ENCODE results near the gene SCN8A. TPM values are rescaled to one million over a fixed set of nuclear protein-coding genes. Genes with fewer than 3 reads are reported as not detected.

The SCN8A gene
- total and polyA plus RNA-seq, 2 experiments from 2014 or later = 1.1 to 2.6 TPM

DNA sequence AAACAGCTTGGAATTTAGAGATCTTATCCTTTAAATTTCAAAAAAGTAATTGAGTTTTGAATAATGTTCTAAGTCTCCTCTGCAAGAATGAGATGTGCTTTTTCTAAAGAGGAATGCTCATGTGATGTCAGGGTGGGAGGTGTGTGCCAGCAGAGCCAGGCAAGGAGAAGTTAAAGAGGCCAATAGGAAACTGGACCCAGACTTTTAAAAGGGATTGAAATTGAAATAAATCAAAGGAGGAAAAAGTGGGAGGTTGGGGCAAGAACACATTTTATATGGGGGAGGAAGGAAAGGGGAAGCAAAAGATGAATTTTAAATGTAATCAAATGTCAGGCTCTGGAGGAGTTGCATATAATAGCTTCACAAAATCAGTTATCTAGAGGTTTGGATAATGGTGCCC, 131.4 kb downstream of the SCN8A start:
- no peaks in the 10 kb centered on the region for H4K20me1 ChIP-seq (ENCODE audit: insufficient read depth, poor library complexity, severe bottlenecking)

DNA sequence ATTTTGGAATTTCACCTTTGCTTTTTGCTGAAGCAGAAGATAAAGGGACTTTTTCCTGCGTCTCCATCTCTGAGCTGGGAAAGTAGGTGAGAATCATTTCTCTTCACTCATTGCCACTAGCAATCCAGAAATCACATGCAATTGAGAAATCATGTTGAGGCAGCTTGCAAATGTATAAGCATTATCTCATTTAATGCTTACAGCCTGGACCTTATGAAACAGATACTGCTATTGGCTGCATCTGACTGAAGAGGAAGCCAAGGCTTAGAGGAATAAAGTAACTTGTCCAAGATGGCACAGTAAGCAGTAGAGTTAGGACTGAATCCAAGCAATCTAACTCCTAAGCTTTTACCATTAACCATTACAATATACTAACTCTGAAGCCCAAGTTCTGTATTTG, 135.1 kb downstream of the SCN8A start:
- Histone ChIP-seq H3K4me2 (no peak overlapping the region), H3K9me3 (ENCODE audit: low read depth) (no peaks in the 10 kb centered on the region), H3K79me2 (no peaks in the 10 kb centered on the region), H4K20me1 (ENCODE audit: insufficient read depth, poor library complexity, severe bottlenecking) (no peaks in the 10 kb centered on the region), H3K27ac (no peak overlapping the region), H3K27me3 (no peaks in the 10 kb centered on the region), H3K36me3 (replicated peaks; ENCODE audit: insufficient read depth, low read depth) (no peaks in the 10 kb centered on the region), H3K9me2 (replicated peaks; ENCODE audit: insufficient read depth) (no peaks in the 10 kb centered on the region), H3K4me1 (ENCODE audit: insufficient read depth) (no peaks in the 10 kb centered on the region), H3K4me3 (no peak overlapping the region), H2AFZ (no peak overlapping the region)
- DNase-seq (ENCODE audit: low spot score) = no peak
- WGBS (ENCODE audit: low lambda C conversion rate, missing lambda C conversion rate) = 96% methylated on average over 1 of the region's 1 CpG
- TF ChIP-seq EZH2phosphoT487 (IDR thresholded peaks at IDR 0.05; ENCODE audit: low read depth, severe bottlenecking, unreplicated experiment) = no peak
- no peak for TF ChIP-seq EZH2 (IDR thresholded peaks at IDR 0.05; ENCODE audit: borderline replicate concordance)
- TF ChIP-seq, protein P1, sequence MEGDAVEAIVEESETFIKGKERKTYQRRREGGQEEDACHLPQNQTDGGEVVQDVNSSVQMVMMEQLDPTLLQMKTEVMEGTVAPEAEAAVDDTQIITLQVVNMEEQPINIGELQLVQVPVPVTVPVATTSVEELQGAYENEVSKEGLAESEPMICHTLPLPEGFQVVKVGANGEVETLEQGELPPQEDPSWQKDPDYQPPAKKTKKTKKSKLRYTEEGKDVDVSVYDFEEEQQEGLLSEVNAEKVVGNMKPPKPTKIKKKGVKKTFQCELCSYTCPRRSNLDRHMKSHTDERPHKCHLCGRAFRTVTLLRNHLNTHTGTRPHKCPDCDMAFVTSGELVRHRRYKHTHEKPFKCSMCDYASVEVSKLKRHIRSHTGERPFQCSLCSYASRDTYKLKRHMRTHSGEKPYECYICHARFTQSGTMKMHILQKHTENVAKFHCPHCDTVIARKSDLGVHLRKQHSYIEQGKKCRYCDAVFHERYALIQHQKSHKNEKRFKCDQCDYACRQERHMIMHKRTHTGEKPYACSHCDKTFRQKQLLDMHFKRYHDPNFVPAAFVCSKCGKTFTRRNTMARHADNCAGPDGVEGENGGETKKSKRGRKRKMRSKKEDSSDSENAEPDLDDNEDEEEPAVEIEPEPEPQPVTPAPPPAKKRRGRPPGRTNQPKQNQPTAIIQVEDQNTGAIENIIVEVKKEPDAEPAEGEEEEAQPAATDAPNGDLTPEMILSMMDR (IDR thresholded peaks at IDR 0.05; ENCODE audit: poor library complexity) = no peak

More for the DNA sequence above, 131.4 kb downstream of the SCN8A start:
- no peaks in the 10 kb centered on the region for H3K9me2 ChIP-seq (replicated peaks; ENCODE audit: insufficient read depth)
- H3K4me2 ChIP-seq = no peak overlapping the region
- no peaks in the 10 kb centered on the region for H3K9me3 ChIP-seq (ENCODE audit: low read depth)
- no peak overlapping the region for H3K4me3 ChIP-seq
- H3K36me3 ChIP-seq (replicated peaks; ENCODE audit: insufficient read depth, low read depth) = no peaks in the 10 kb centered on the region
- no peaks in the 10 kb centered on the region for H3K4me1 ChIP-seq (ENCODE audit: insufficient read depth)
- DNase-seq (ENCODE audit: low spot score) = no peak
- no peak overlapping the region for H2AFZ ChIP-seq
- no peak for TF ChIP-seq EZH2phosphoT487 (IDR thresholded peaks at IDR 0.05; ENCODE audit: low read depth, severe bottlenecking, unreplicated experiment)
- H3K27ac ChIP-seq = no peak overlapping the region
- H3K79me2 ChIP-seq = no peaks in the 10 kb centered on the region
- no peaks in the 10 kb centered on the region for H3K27me3 ChIP-seq

DNA sequence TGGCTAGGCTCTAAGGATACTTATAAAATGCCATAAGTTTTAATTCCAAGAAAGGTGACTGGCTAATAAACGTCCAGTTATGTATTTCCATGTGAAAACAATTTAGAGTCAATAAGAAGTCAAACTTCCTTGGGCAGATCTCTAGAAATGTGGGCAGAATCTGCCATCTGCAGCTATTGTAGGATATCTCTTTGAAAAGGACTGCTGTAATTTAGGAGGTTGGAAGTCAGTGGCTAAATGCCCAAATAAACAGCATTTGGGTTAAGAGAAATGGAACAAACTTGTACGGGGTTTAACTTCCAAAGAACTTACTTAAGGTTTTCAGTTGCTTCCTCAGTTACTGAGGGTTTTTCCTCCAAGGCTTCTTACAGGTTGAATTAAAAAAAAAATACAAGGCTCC, 135.9 kb downstream of the SCN8A start:
- no peak overlapping the region for H3K27ac ChIP-seq
- no peak overlapping the region for H3K4me3 ChIP-seq
- no peak for TF ChIP-seq EZH2phosphoT487 (IDR thresholded peaks at IDR 0.05; ENCODE audit: low read depth, severe bottlenecking, unreplicated experiment)
- TF ChIP-seq, protein P1 (IDR thresholded peaks at IDR 0.05; ENCODE audit: poor library complexity) = no peak
- no peak for TF ChIP-seq EZH2 (IDR thresholded peaks at IDR 0.05; ENCODE audit: borderline replicate concordance)
- H3K4me2 ChIP-seq = no peak overlapping the region
- no peaks in the 10 kb centered on the region for H3K4me1 ChIP-seq (ENCODE audit: insufficient read depth)
- no peaks in the 10 kb centered on the region for H3K36me3 ChIP-seq (replicated peaks; ENCODE audit: insufficient read depth, low read depth)
- 83% methylated on average over 2 of the region's 2 CpGs for WGBS (ENCODE audit: low lambda C conversion rate, missing lambda C conversion rate)
- H3K9me2 ChIP-seq (replicated peaks; ENCODE audit: insufficient read depth) = no peaks in the 10 kb centered on the region
- no peak overlapping the region for H2AFZ ChIP-seq
- H4K20me1 ChIP-seq (ENCODE audit: insufficient read depth, poor library complexity, severe bottlenecking) = no peaks in the 10 kb centered on the region
- no peaks in the 10 kb centered on the region for H3K9me3 ChIP-seq (ENCODE audit: low read depth)
- H3K27me3 ChIP-seq = no peaks in the 10 kb centered on the region
- DNase-seq (ENCODE audit: low spot score) = no peak
- no peaks in the 10 kb centered on the region for H3K79me2 ChIP-seq

DNA sequence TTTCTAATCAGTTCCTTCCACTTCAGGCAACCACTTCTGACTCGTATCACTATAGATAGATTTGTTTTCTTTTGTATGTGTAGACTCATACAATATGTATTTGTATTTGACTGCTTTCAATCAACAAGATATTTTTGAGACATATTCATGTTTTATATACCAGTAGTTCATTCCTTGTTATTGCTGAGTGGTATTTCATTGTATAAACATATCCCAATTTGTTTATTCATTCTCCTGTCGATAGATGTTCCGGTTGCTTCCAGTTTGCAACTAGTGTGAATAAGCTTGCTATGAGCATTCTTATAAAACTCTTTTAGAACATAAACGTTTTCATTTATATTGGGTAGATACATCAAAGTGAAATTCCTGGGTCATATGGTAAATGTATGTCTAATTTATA, 138.3 kb downstream of the SCN8A start:
- H3K79me2 ChIP-seq = no peaks in the 10 kb centered on the region
- H3K9me2 ChIP-seq (replicated peaks; ENCODE audit: insufficient read depth) = no peaks in the 10 kb centered on the region
- TF ChIP-seq, protein P1 (IDR thresholded peaks at IDR 0.05; ENCODE audit: poor library complexity) = no peak
- TF ChIP-seq EZH2 (IDR thresholded peaks at IDR 0.05; ENCODE audit: borderline replicate concordance) = no peak
- TF ChIP-seq EZH2phosphoT487 (IDR thresholded peaks at IDR 0.05; ENCODE audit: low read depth, severe bottlenecking, unreplicated experiment) = no peak

More for the DNA sequence above, 138.3 kb downstream of the SCN8A start:
- 72% methylated on average over 4 of the region's 4 CpGs for WGBS (ENCODE audit: low lambda C conversion rate, missing lambda C conversion rate)
- no peak overlapping the region for H3K4me2 ChIP-seq
- H3K9me3 ChIP-seq (ENCODE audit: low read depth) = no peaks in the 10 kb centered on the region
- H3K4me1 ChIP-seq (ENCODE audit: insufficient read depth) = no peaks in the 10 kb centered on the region
- no peak for DNase-seq (ENCODE audit: low spot score)
- no peak overlapping the region for H3K27ac ChIP-seq
- H3K36me3 ChIP-seq (replicated peaks; ENCODE audit: insufficient read depth, low read depth) = no peaks in the 10 kb centered on the region
- no peak overlapping the region for H2AFZ ChIP-seq
- H3K27me3 ChIP-seq = no peaks in the 10 kb centered on the region
- H4K20me1 ChIP-seq (ENCODE audit: insufficient read depth, poor library complexity, severe bottlenecking) = no peaks in the 10 kb centered on the region
- no peak overlapping the region for H3K4me3 ChIP-seq
